Measurements from ENCODE around the gene ALG3.
A peak's percentile ranks its signal among the peaks of the same experiment; 100 is the strongest.
"Not testable (repeated sequence)": the region's sequence is repeated elsewhere in the genome, so short reads cannot be mapped to it uniquely, and the experiment has no call there.

Gene ALG3

DNA sequence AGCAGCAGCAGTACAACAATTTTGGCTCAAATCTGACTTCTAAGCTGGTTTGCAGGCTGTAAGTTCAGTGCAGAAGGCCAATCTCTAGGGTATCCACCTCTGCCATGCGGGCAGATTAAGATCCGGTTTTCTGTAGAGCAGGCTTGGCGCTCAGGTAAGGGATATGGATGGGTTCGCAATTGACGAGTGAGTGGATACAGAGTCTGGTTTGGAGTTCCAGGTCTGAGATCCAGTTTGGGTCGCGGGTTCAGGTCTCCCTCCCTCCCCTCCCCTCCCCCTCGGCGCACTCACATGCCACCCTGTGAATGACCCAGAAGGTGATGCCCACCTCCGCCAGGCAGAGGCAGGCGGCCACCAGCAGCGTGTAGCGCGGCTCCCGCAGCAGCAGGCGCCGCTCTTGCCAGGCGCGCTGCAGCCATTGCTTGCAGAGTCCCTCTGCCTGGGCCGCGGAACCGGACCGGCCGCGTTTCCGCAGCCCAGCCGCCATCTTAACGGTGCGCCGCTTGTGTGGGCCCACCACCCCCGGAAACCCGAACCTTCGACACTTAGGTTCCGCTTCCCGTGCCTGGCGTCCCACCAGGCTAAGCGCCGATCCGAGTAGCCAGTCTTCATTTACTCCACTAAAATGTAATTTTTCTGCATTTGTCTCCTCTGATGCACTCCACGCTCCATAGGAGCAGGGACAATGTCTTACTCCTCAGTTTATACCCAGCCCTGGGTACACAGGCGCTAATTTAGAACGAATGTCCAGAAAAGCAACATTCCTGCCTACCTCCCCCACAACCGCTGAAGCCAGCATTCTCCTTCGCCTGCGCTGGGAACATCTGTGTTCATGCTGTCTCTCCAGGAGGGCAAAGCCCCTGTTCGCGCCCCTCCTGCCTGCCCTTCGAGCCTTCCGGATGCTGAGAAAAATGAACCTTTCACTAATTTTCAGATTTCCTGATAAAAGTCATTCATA is at the start of gene ALG3:
Gene ALG3, minus strand, starts transcription at position 509 of the 958 bp plus-strand sequence. Its CDS starts 22 bp downstream, at position 487.
- peak; percentile 89 for DNase-seq

DNA sequence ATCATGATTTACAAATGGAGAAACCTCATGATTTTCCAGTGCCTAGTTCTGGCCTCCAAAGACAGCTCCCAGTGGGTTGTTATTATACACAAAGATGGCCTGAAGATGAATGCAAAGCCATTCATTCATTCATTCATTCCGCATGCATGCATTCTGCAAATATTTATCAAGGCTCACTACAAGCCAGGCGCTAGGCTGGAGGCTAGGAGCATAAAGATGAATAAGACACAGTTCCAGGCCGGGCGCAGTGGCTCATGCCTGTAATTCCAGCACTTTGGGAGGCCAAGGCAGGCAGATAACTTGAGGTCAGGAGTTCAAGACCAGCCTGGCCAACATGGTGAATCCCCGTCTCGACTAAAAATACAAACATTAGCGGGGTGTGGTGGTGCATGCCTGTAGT is 47.9 kb upstream of the ALG3 start:
- no peak for DNase-seq

DNA sequence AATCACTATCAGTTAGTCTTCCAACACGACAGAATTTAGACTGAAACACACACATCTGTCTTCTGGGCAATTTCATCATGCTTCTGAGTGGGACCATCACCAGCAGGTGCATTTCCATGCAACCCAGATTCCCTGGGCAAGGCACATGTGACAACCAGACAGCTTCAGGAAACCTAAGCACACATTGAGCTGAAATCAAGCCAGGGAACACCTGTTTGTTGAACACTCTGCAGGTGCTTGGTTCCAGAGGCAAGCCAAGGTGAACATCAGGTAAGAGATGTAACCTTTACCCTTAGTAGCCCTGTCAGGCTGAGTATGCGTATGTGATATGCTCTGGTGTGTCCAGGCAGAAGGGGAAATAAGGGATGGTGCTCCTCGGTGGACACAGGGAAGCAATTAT is 47.0 kb upstream of the ALG3 start:
- no peak for DNase-seq

GRCh38 chr3:184291738-184292445 is 43.1 kb upstream of the ALG3 start:
- no peak for DNase-seq

DNA sequence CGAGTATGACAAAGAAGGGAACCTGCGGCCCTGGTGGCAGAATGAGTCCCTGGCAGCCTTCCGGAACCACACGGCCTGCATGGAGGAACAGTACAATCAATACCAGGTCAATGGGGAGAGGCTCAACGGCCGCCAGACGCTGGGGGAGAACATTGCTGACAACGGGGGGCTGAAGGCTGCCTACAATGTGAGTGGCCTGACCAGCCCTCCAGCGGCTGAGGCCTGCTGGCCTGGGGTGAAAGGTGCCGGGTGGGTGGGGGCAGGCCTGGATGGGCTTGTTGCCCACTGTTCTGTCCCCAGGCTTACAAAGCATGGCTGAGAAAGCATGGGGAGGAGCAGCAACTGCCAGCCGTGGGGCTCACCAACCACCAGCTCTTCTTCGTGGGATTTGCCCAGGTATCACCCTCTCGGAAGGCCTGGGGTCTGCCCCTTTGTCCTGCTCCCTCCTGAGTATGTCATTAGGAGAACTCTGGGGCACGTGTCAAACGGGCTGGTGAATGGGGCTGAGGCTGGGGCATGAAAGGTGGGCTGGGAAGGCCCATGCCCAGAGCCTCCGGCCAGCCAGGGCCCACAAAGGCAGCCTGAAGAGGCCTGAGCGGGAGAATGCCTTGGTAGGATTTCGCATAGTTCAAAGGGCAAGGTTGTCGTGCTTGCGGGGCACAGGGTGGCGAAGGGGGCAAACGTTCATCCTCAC is 42.4 kb upstream of the ALG3 start:
- DNase-seq: no peak

GRCh38 chr3:184290331-184290730 is 41.6 kb upstream of the ALG3 start:
- DNase-seq: no peak

DNA sequence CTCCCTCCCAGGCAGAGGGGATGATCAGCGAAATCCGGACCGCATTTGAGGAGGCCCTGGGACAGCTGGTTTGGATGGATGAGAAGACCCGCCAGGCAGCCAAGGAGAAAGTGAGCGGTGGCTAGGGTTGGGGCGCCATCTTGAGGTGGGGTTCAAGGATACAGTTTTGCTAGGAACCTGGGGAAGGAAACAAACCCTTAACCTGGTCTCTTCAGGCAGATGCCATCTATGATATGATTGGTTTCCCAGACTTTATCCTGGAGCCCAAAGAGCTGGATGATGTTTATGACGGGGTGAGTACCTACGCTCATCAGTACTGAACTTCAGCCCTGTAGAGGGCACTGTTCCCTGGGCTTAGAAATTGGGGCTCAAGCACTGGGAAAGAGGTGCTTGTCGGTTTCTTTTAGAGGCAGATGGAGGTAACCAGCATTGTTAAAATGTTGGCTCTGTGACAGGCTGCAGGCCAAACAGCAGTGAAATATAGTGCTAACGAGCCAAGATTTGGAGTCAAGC is 40.7 kb upstream of the ALG3 start:
- DNase-seq: peak; percentile 70

GRCh38 chr3:184284696-184285095 is 35.9 kb upstream of the ALG3 start:
- DNase-seq: peak; percentile 32

- DNase-seq: no peak
These were observed 34.9 kb upstream of the ALG3 start for GRCh38 chr3:184283681-184284080.

DNA sequence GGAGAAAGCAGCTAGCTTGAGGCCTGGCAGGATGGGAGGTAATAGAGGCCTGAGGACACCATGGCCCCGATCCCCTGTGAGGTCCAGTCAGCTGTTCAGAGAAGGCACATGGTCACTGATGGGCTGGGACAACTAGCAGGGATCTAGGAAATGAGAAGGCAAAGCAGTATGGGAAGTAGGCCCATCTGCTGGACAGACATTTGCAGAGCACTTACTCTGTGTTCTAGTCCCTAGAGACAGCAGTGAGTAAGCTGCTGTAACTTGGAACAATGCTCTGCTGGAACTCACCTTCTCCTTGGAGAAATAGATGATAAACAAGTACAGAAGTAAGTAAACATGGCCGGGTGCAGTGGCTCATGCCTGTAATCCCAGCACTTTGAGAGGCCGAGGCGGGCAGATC is 34.2 kb upstream of the ALG3 start:
- DNase-seq: no peak

GRCh38 chr3:184277366-184277765 is 28.6 kb upstream of the ALG3 start:
- no peak for DNase-seq

GRCh38 chr3:184275961-184276910 is 27.5 kb upstream of the ALG3 start, which contains the start of gene ECE2:
ECE2 (plus strand) TSS chr3:184276022; CDS start chr3:184276154, 132 bp downstream.
- DNase-seq: no peak

DNA sequence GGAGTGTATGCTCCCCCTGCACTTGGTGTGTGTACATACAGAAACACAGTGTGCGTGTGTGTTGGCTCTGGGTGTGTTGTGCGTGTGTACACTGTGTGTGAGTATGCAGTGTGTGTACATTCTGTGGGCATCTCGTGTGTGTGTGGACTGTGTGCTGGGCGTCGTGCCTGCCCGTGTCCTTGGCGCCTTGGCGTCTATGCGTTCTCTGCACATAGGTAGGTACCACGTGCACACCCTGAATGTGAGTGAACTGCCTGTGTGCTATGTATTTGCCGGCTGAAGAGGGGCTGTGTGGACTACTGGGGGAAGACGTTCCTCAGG is 26.6 kb upstream of the ALG3 start:
- no peak for DNase-seq

- DNase-seq: no peak
These were observed 23.5 kb upstream of the ALG3 start for GRCh38 chr3:184272269-184272668.

DNA sequence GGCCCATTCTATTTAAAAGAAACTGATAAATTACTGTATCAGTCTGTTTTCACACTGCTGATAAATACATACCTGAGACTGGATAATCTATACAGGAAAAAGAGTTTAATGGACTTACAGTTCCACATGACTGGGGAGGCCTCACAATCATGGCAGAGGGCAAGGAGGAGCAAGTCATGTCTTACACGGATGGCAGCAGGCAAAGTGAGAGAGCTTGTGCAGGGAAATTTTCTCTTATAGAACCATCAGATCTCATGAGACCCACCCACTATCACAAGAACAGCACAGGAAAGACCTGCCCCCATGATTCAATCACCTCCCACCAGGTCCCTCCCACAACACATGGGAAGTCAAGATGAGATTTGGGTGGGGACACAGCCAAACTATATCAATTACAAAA is 18.5 kb upstream of the ALG3 start:
- not testable (repeated sequence) for DNase-seq

DNA sequence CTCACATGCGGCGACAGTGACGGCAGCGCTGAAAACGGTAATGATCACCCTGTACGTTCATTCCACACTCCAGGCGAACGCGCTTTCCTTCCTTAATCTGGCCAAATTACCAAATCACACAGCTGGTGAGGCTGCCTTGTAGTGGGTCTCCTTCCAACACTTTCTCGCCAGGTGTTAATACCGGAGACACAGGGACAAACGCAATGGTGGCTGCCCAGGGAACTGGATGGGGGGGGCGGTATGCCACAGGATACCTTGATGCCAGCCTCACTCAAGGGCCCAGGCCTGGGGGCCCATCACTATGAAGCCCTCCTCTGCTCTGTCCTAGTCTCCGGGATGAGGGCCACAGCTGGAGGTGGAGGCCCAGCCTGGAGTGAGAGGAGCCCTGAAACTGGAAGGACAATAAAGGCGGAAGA is 14.0 kb upstream of the ALG3 start:
- DNase-seq: no peak

- peak; percentile 23 for DNase-seq
These were observed 13.3 kb upstream of the ALG3 start for GRCh38 chr3:184261854-184262763.

- peak; percentile 70 for DNase-seq
These were observed 12.6 kb upstream of the ALG3 start, which contains the start of gene CAMK2N2 for GRCh38 chr3:184261270-184261853. CAMK2N2 (minus strand) TSS chr3:184261553; CDS start chr3:184261285, 268 bp downstream.

GRCh38 chr3:184260724-184261269 is 12.0 kb upstream of the ALG3 start:
- DNase-seq: no peak

All from CD4-positive, alpha-beta T cell treated with Interleukin-17A for 4 hours (primary cell).